ENCODE data around the gene ZNF385B. TPM values are rescaled to one million over a fixed set of nuclear protein-coding genes. Genes with fewer than 3 reads are reported as not detected.

ZNF385B gene
- total RNA-seq, 1 experiment from 2014 or later, result 2.2 TPM

DNA sequence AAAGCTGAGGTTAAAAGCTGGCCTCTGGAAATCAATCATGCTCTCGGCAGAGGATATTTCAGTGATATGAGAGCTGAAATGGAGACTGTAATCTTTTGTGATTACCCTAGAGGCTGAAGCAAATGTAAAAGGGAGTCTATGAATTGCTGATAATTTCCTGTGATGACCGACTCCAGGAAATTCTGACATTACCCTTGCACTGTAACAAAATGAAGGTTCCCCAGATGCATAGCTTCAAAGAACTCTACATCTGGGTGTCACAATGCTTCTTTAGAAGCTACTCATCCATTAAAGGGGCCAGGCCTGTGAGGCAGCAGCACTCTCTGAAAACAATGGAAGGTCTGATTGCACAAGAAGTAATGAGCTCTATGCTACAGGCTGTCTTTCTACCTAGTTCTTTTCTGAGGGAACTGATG lies 328.5 kb downstream of the ZNF385B start:
- Mint-ChIP-seq H3K27ac (no peak overlapping the region), H3K4me3 (no peak overlapping the region), H3K36me3 (no peaks in the 10 kb centered on the region), H3K4me1 (peaks cover 7% of the 10 kb centered on the region), H3K27me3 (ENCODE audit: low read depth) (no peaks in the 10 kb centered on the region), H3K9me3 (no peaks in the 10 kb centered on the region)
- no peak for DNase-seq (ENCODE audit: low spot score)
- ChIA-PET POLR2A (no interaction called here), CTCF (interaction anchor here (0.6 kb wide), 1 partner anchor 85 kb away, joined by 3 read pairs; no protein-coding TSS in a partner anchor)
- TF ChIP-seq CREB1 (CRISPR knock-in tag; IDR thresholded peaks at IDR 0.05) (no peak), GABPB1 (CRISPR knock-in tag; IDR thresholded peaks at IDR 0.05) (peak; percentile 24; the same call in 1 of the 2 replicates)
- peak; percentile 60; the same call in 1 of the 2 replicates for ATAC-seq

GRCh38 chr2:179528576-179529069 lies 332.8 kb downstream of the ZNF385B start:
- H3K27ac Mint-ChIP-seq, result no peak overlapping the region
- H3K36me3 Mint-ChIP-seq, result no peaks in the 10 kb centered on the region
- DNase-seq (ENCODE audit: low spot score) (no peak), ATAC-seq (no peak)
- no peaks in the 10 kb centered on the region for H3K27me3 Mint-ChIP-seq (ENCODE audit: low read depth)
- POLR2A ChIA-PET, result no interaction called here
- H3K4me1 Mint-ChIP-seq, result peaks cover 10% of the 10 kb centered on the region
- no peak overlapping the region for H3K4me3 Mint-ChIP-seq
- CTCF ChIA-PET, result no interaction called here
- no peaks in the 10 kb centered on the region for H3K9me3 Mint-ChIP-seq
- TF ChIP-seq, protein P1, sequence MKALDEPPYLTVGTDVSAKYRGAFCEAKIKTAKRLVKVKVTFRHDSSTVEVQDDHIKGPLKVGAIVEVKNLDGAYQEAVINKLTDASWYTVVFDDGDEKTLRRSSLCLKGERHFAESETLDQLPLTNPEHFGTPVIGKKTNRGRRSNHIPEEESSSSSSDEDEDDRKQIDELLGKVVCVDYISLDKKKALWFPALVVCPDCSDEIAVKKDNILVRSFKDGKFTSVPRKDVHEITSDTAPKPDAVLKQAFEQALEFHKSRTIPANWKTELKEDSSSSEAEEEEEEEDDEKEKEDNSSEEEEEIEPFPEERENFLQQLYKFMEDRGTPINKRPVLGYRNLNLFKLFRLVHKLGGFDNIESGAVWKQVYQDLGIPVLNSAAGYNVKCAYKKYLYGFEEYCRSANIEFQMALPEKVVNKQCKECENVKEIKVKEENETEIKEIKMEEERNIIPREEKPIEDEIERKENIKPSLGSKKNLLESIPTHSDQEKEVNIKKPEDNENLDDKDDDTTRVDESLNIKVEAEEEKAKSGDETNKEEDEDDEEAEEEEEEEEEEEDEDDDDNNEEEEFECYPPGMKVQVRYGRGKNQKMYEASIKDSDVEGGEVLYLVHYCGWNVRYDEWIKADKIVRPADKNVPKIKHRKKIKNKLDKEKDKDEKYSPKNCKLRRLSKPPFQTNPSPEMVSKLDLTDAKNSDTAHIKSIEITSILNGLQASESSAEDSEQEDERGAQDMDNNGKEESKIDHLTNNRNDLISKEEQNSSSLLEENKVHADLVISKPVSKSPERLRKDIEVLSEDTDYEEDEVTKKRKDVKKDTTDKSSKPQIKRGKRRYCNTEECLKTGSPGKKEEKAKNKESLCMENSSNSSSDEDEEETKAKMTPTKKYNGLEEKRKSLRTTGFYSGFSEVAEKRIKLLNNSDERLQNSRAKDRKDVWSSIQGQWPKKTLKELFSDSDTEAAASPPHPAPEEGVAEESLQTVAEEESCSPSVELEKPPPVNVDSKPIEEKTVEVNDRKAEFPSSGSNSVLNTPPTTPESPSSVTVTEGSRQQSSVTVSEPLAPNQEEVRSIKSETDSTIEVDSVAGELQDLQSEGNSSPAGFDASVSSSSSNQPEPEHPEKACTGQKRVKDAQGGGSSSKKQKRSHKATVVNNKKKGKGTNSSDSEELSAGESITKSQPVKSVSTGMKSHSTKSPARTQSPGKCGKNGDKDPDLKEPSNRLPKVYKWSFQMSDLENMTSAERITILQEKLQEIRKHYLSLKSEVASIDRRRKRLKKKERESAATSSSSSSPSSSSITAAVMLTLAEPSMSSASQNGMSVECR (CRISPR knock-in tag; IDR thresholded peaks at IDR 0.05; ENCODE audit: borderline replicate concordance), result no peak
- TF ChIP-seq SMAD4 (CRISPR knock-in tag; IDR thresholded peaks at IDR 0.05), result no peak
- TF ChIP-seq FOXP1 (CRISPR knock-in tag; IDR thresholded peaks at IDR 0.05; ENCODE audit: borderline replicate concordance), result no peak
- no peak for TF ChIP-seq ZNF138 (CRISPR knock-in tag; conservative IDR thresholded peaks at IDR 0.05)
- no peak for TF ChIP-seq ZNF317 (CRISPR knock-in tag; IDR thresholded peaks at IDR 0.05; ENCODE audit: borderline replicate concordance, low read depth)
- no peak for TF ChIP-seq ZNF425 (CRISPR knock-in tag; conservative IDR thresholded peaks at IDR 0.05)
- TF ChIP-seq ZNF396 (CRISPR knock-in tag; IDR thresholded peaks at IDR 0.05; ENCODE audit: borderline replicate concordance), result no peak
- TF ChIP-seq MXD4 (CRISPR knock-in tag; IDR thresholded peaks at IDR 0.05; ENCODE audit: borderline replicate concordance), result no peak
- no peak for TF ChIP-seq IRF2 (CRISPR knock-in tag; IDR thresholded peaks at IDR 0.05; ENCODE audit: borderline replicate concordance, low read depth)
- TF ChIP-seq, protein P2, sequence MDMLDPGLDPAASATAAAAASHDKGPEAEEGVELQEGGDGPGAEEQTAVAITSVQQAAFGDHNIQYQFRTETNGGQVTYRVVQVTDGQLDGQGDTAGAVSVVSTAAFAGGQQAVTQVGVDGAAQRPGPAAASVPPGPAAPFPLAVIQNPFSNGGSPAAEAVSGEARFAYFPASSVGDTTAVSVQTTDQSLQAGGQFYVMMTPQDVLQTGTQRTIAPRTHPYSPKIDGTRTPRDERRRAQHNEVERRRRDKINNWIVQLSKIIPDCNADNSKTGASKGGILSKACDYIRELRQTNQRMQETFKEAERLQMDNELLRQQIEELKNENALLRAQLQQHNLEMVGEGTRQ (CRISPR knock-in tag; IDR thresholded peaks at IDR 0.05), result no peak

- H3K27ac Mint-ChIP-seq, result no peak overlapping the region
- CTCF ChIA-PET, result no interaction called here
- no peak for ATAC-seq
- TF ChIP-seq ZSCAN18 (CRISPR knock-in tag; IDR thresholded peaks at IDR 0.05) (no peak), ZBTB43 (CRISPR knock-in tag; IDR thresholded peaks at IDR 0.05) (no peak), NFYB (CRISPR knock-in tag; conservative IDR thresholded peaks at IDR 0.05; ENCODE audit: low read depth) (no peak), ZNF532 (CRISPR knock-in tag; IDR thresholded peaks at IDR 0.05; ENCODE audit: borderline replicate concordance) (no peak), ZNF317 (CRISPR knock-in tag; IDR thresholded peaks at IDR 0.05; ENCODE audit: borderline replicate concordance, low read depth) (no peak), ZNF232 (CRISPR knock-in tag; IDR thresholded peaks at IDR 0.05) (no peak), IRF2 (CRISPR knock-in tag; IDR thresholded peaks at IDR 0.05; ENCODE audit: borderline replicate concordance, low read depth) (no peak)
These were observed 336.1 kb downstream of the ZNF385B start for GRCh38 chr2:179525340-179525739.

More at GRCh38 chr2:179525340-179525739, 336.1 kb downstream of the ZNF385B start:
- POLR2A ChIA-PET, result no interaction called here
- H3K9me3 Mint-ChIP-seq, result no peaks in the 10 kb centered on the region
- no peak for DNase-seq (ENCODE audit: low spot score)
- peaks cover 3% of the 10 kb centered on the region; the same call in 1 of the 2 replicates for H3K4me1 Mint-ChIP-seq
- H3K36me3 Mint-ChIP-seq, result no peaks in the 10 kb centered on the region
- H3K27me3 Mint-ChIP-seq (ENCODE audit: low read depth), result no peaks in the 10 kb centered on the region
- no peak overlapping the region for H3K4me3 Mint-ChIP-seq
